HG02884 (cell line): Measurements from ENCODE around the gene DRD5.

Source experiments
- ATAC-seq: cut with Tn5 transposase; IDR thresholded peaks from one replicate; pipeline ENCODE4 v1.9.1; 2021; ENCODE audit warnings: mild to moderate bottlenecking, moderate library complexity; ENCODE audit not compliant: unreplicated experiment

The DRD5 gene

GRCh38 chr4:9812501-9813340, 31.3 kb downstream of the DRD5 start:
- peak; percentile 94 for ATAC-seq

DNA sequence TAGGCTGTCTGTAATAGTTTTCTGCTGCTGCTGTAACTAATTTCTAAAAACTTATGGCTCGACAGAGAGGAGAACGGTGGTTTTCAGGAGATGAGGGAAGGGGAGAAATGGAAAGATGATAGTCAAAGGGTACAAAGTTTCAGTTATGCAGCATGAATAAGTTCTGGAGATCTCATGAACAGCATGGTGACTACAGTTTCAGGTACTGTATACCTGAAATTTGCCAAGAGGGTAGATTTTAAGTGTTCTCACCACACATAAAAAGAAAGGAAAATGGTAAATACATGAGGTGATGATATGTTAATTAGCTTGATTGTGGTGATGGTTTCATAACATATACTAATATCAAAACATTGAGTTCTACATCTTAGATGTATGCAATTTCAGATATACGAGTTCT, 34.9 kb downstream of the DRD5 start:
- no peak for ATAC-seq

DNA sequence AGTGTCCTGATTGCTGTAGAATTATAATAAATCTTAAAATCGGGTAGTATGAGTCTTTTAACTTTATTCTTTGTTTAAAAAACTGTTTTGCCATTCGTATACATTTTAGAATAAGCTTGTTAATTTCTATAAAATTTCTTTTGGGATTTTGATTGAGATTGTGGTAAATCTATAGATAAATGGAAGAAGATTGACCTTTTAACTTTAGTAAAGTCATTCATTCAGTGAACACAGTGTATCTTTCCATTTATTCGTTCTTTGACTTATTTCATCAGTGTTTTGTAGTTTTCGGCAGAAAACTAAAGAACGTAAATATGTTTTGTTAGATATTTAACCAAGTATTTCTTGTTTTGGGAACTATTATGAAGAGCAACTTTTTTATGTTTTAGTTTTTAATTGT, 38.9 kb downstream of the DRD5 start:
- no peak for ATAC-seq

DNA sequence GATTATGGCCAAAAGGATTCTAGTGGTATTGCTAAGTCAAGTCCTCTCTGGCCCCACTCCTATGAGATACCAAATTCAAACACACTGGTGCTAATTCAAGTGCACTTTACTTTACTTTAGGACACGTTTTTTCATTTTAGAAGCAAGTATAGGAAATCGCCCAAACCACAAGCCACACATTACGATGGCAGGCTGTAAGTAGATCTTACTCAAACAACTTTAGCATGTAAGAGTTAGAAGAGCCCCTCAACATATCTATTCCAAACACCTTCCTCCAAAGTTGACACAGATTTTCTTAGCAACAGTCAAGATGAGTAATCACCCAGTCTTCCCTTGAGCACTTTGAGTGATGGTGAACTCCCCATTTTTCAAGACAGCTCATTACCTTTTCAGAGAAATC, 43.6 kb downstream of the DRD5 start:
- ATAC-seq: peak; percentile 57

DNA sequence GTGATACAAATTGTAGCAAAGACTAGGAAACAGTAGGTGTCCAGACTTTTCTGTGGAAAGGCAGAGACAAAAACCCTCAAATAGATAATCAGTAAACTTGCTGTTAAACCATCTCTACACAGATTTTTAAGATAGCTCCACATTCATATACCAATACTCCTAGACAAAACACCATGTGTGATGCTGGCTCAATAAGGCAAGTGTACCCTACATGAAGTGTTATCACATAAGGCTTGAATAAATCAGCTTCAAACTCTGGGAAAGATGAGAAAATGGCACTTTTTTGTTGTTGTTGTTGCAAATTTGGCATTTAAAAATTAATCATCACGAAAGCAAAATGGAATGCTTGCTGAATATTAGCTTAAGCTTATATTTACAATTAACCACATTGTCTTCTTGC, 45.1 kb downstream of the DRD5 start:
- no peak for ATAC-seq

- ATAC-seq: no peak
Measured at GRCh38 chr4:9832640-9833039, 51.2 kb downstream of the DRD5 start.

DNA sequence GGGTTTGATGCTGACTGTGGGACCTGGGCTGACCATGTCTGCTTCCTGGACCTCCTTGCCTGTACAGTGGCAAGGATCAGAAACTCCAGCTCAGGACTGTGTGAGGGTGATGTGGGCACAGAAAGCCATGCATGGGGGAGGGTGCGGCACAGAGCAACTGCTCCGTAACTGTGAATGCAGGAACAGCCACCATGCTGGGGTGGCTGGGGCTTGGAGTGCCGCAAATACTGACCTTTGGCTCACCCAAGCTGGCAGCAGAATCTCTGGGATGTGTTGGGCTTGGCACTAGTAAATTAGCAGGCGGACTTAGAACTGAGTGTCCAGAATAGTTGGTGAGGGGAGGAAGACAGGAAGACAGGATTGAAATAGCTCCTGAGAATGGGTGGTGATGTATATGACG, 52.0 kb downstream of the DRD5 start:
- no peak for ATAC-seq
